ENCODE results near the gene NPM1. TPM values are rescaled to one million over a fixed set of nuclear protein-coding genes. Genes with fewer than 3 reads are reported as not detected.

The NPM1 gene
- total and polyA plus RNA-seq, 9 donors: 953 to 1,914 (median 1,097) TPM

DNA sequence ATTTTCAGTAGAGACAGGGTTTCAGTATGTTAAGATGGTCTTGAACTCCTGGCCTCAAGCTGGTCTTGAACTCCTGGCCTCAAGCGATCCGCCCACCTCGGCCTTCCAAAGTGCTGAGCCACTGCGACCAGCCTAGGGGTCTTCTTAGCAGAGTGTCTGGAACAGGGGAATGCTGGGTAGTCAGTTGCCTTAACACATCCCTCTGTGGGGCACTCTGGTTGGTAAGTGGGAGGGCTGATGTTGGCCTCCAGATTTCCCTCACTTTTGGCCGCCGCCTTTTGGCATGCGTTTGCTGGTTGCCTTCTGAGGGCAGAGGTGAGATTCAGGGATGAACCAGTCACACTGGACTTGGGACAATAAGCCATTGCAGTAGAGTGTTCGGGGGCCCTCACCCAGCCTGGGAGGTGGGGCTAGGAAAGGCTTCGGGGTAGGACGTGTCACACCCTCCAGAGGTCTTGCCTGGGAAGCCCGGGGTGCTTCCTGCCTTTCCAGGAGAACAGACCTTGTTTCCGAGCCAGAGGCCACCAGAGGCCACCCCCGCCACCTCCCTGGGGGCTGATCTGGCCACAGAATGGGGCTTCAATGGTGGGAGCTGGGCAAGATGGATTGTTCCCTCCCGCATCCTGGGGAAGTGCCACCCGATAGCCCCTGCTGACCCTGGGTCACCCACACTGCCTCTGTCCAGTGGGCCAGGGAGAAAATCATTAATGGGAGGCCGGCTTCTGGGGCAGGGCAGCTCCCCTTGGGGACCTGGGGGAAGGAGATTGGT, 45.1 kb downstream of the NPM1 start:
- Histone ChIP-seq H3K36me3 (ENCODE audit: control insufficient read depth, insufficient read depth, low read length) (peaks cover 8% of the 10 kb centered on the region), H3K9me3 (replicated peaks; ENCODE audit: control insufficient read depth, low read depth, low read length) (no peaks in the 10 kb centered on the region), H3K27ac (ENCODE audit: low read length) (no peak overlapping the region), H3K27me3 (ENCODE audit: control insufficient read depth, insufficient read depth, low read length) (no peaks in the 10 kb centered on the region), H3K4me1 (ENCODE audit: control insufficient read depth, insufficient read depth, low read length) (peaks cover 20% of the 10 kb centered on the region), H3K4me3 (ENCODE audit: low read length) (no peak overlapping the region)
- DNase-seq: no peak
- WGBS (ENCODE audit: insufficient coverage): 80% methylated on average over 8 of the region's 16 CpGs

DNA sequence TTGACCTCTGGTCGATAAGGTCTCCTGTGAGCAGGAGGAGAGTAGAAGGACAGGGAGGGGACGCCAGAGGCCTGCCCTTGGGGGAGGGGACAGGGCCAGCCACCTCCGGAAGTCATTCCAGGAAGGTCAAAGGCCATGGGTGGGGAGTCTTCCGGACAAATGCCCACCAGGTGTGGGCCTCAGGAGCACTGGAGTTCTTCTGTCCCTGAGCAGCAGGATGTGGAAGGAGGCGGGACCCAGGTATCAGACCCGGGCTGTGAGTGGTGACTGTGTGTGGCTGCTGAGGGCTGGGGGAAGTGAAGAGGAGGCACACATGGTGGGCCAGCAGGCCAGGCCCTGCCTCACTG, 45.7 kb downstream of the NPM1 start:
- no peaks in the 10 kb centered on the region for H3K27me3 ChIP-seq (ENCODE audit: control insufficient read depth, insufficient read depth, low read length)
- DNase-seq: no peak
- no peak overlapping the region for H3K4me3 ChIP-seq (ENCODE audit: low read length)
- peaks cover 22% of the 10 kb centered on the region for H3K4me1 ChIP-seq (ENCODE audit: control insufficient read depth, insufficient read depth, low read length)
- H3K27ac ChIP-seq (ENCODE audit: low read length): no peak overlapping the region
- H3K9me3 ChIP-seq (replicated peaks; ENCODE audit: control insufficient read depth, low read depth, low read length): no peaks in the 10 kb centered on the region
- H3K36me3 ChIP-seq (ENCODE audit: control insufficient read depth, insufficient read depth, low read length): peaks cover 8% of the 10 kb centered on the region
- WGBS (ENCODE audit: insufficient coverage): 36% methylated on average over 6 of the region's 6 CpGs

DNA sequence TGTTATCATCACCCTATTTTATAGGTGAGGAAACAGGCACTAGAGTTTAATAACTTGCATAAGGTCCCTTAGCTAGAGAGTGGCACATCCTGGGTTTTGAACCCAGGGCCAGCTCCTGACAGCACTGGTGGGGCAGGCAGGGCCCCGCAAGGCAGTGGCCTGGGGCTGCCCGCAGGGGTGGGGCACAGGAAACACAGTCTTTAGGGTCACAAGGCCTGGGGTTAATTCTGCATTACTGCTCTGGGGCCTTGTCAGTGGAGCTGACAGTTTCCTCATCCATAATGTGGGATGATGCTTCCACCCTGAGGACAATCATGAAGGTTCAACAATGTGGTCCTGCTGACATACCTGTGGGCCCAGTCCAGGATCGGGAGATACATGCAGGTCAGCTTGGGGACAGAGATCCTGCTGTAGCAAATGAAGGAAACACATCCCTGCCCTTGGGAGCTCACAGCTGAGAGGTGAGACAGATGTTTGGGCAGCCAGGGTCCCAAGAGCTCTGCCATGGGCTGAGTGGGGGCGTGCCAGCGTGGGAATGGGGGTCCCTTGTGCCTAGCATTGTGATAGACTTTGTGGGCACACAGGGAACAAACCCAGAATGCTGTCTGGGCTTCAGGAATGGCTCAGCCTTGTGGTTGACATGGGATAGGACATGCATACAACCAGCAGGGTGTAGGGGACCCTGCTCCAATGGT, 46.5 kb downstream of the NPM1 start:
- Histone ChIP-seq H3K27ac (ENCODE audit: low read length) (no peak overlapping the region), H3K9me3 (replicated peaks; ENCODE audit: control insufficient read depth, low read depth, low read length) (no peaks in the 10 kb centered on the region), H3K36me3 (ENCODE audit: control insufficient read depth, insufficient read depth, low read length) (peaks cover 8% of the 10 kb centered on the region), H3K4me1 (ENCODE audit: control insufficient read depth, insufficient read depth, low read length) (peaks cover 17% of the 10 kb centered on the region), H3K27me3 (ENCODE audit: control insufficient read depth, insufficient read depth, low read length) (no peaks in the 10 kb centered on the region), H3K4me3 (ENCODE audit: low read length) (no peak overlapping the region)
- WGBS (ENCODE audit: insufficient coverage): 90% methylated on average over 5 of the region's 5 CpGs
- DNase-seq: no peak

DNA sequence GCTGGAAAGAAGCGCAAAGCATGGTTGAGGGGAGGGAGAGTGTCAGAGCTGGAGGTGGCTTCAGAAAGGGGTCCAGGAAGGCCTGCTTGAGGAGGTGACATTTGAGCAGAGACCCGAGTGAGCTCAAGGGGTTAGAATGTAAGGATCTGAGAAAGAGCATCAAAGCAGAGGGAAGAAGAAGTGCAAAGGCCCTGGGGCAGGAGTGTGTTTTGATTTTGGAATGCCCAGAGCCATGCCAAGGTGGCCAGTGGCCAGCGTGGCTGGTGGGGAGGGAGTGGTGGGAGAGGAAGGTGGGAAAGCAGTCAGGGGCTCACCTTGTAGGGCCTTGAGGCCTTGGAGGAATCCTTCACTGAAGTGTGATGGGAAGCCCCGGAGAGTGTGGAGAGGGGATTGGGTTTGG, 47.2 kb downstream of the NPM1 start:
- DNase-seq: no peak
- Histone ChIP-seq H3K27me3 (ENCODE audit: control insufficient read depth, insufficient read depth, low read length) (no peaks in the 10 kb centered on the region), H3K9me3 (replicated peaks; ENCODE audit: control insufficient read depth, low read depth, low read length) (no peaks in the 10 kb centered on the region), H3K4me1 (ENCODE audit: control insufficient read depth, insufficient read depth, low read length) (peaks cover 12% of the 10 kb centered on the region), H3K36me3 (ENCODE audit: control insufficient read depth, insufficient read depth, low read length) (peaks cover 11% of the 10 kb centered on the region), H3K4me3 (ENCODE audit: low read length) (no peak overlapping the region), H3K27ac (ENCODE audit: low read length) (no peak overlapping the region)
- WGBS (ENCODE audit: insufficient coverage): 89% methylated on average over 4 of the region's 4 CpGs

DNA sequence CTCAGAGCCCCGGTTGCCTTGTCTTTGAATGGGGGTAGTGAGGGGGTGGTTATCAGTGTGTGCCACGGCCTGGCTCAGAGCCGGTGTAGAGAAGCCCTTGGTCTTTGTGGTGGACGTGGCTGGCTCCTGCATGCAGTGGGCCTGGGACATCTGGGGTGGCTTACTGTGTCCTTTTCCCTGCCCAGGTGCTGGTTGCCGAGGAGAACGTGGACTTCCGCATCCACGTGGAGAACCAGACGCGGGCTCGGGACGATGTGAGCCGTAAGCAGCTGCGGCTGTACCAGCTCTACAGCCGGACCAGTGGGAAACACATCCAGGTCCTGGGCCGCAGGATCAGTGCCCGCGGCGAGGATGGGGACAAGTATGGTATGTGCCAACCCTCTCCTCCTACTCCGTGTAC, 48.3 kb downstream of the NPM1 start:
- Histone ChIP-seq H3K4me1 (ENCODE audit: control insufficient read depth, insufficient read depth, low read length) (peaks cover 12% of the 10 kb centered on the region), H3K9me3 (replicated peaks; ENCODE audit: control insufficient read depth, low read depth, low read length) (no peaks in the 10 kb centered on the region), H3K27me3 (ENCODE audit: control insufficient read depth, insufficient read depth, low read length) (no peaks in the 10 kb centered on the region), H3K27ac (ENCODE audit: low read length) (no peak overlapping the region), H3K4me3 (ENCODE audit: low read length) (no peak overlapping the region), H3K36me3 (ENCODE audit: control insufficient read depth, insufficient read depth, low read length) (peaks cover 11% of the 10 kb centered on the region)
- 87% methylated on average over 20 of the region's 20 CpGs for WGBS (ENCODE audit: insufficient coverage)
- no peak for DNase-seq

DNA sequence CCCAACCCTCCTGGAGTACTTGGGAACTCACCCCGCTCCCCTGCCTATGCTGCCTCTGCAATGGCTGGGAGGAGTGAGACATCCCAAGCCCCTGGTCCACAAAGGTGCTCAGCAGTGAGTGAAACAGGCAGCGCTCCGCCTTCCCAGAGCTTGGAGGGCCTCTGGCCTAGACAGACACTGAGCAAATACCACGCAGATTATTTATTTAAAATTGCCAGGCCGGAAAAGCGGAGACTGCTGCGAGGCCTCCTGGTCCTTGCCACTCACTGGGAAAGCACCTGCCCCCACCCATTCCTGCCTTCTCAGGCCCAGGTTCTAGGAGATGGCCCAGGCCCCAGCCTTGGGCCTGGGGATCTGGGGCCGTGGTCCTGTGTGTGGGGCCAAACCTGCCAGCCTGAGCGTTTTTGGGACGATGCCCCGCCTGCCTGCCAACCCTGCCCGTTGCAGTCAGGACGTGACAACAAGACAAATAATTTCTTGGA, 49.2 kb downstream of the NPM1 start:
- H3K27ac ChIP-seq (ENCODE audit: low read length): no peak overlapping the region

DNA sequence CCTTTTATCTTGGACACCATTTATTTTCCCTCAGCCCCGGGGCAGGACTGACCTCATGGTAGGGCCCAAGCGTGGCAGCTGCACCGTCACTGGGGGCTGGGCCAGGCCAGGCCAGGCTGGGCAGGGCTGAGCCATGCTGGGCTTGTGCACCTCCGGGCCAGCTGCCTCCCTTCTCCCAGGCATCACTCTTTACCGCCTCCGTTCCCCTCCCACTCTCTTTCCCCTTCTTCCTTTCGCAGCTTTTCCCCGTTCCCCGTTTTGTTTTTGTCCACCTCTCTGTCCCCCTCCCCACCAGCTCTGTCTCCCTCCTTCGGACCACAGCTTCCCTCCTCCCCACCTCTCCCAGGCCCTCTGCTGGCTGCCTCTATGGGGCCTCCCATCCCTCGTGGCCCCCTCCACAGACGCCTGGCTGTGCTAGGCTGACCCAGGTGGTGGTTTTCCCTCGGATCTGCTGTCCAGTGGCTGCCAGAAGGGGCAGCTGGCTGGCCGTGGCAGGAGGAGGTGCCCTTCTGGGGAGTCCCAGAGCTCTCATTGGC, 49.7 kb downstream of the NPM1 start:
- Histone ChIP-seq H3K9me3 (replicated peaks; ENCODE audit: control insufficient read depth, low read depth, low read length) (no peaks in the 10 kb centered on the region), H3K27ac (ENCODE audit: low read length) (peak overlapping the region; percentile 72), H3K36me3 (ENCODE audit: control insufficient read depth, insufficient read depth, low read length) (peaks cover 11% of the 10 kb centered on the region), H3K4me3 (ENCODE audit: low read length) (no peak overlapping the region), H3K4me1 (ENCODE audit: control insufficient read depth, insufficient read depth, low read length) (peaks cover 19% of the 10 kb centered on the region), H3K27me3 (ENCODE audit: control insufficient read depth, insufficient read depth, low read length) (no peaks in the 10 kb centered on the region)
- 40% methylated on average over 12 of the region's 14 CpGs for WGBS (ENCODE audit: insufficient coverage)
- DNase-seq: peak; percentile 38

More for the DNA sequence above, 49.2 kb downstream of the NPM1 start:
- Histone ChIP-seq H3K27me3 (ENCODE audit: control insufficient read depth, insufficient read depth, low read length) (no peaks in the 10 kb centered on the region), H3K9me3 (replicated peaks; ENCODE audit: control insufficient read depth, low read depth, low read length) (no peaks in the 10 kb centered on the region), H3K4me1 (ENCODE audit: control insufficient read depth, insufficient read depth, low read length) (peaks cover 14% of the 10 kb centered on the region), H3K36me3 (ENCODE audit: control insufficient read depth, insufficient read depth, low read length) (peaks cover 11% of the 10 kb centered on the region), H3K4me3 (ENCODE audit: low read length) (no peak overlapping the region)
- 68% methylated on average over 12 of the region's 13 CpGs for WGBS (ENCODE audit: insufficient coverage)
- no peak for DNase-seq

DNA sequence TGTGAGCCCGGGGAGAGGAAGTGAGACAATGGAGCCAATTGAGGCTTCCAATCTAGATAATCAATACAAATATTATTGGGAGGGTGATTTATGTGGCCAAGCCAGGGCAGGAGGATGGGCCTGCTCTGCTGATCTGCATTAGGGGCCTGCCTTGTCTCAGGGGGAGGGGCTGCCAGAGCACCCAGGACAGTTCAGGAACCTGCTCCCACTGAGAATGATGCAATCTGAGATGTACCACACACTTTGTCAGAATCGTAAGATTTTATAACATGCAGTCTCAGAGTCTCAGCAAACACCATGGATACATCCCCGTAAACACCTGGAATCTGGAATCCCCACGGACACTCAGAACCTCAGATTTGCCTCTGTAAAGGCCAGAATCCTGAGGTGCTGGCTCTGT, 51.1 kb downstream of the NPM1 start:
- WGBS (ENCODE audit: insufficient coverage): 66% methylated on average over 3 of the region's 4 CpGs

DNA sequence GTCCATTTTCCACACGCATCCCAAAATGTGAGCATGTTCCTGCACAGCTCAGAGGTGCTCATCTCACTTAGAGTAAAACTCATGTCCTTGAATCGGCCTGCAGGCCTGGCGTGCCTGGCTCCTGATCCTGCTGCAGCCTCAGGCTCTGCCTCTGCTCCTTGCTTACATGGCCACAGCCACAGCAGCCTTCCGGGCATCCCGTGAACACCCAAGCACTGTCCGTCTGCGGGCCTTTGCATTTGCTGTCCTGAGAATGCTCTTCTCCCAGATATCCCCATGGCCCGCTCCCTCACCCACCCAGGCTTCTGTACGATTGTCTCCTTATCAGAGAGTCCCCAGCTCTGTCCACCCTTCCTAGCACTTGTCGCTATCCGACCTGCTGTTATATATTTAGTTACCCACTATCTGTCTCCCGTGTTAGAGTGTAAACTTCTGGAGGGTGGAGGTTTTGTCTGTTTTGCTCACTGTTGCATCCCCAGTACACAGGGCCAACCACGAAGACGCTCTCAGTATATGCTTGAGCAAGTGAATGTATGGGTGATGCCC, 53.7 kb downstream of the NPM1 start:
- Histone ChIP-seq H3K36me3 (ENCODE audit: control insufficient read depth, insufficient read depth, low read length) (peaks cover 3% of the 10 kb centered on the region), H3K9me3 (replicated peaks; ENCODE audit: control insufficient read depth, low read depth, low read length) (no peaks in the 10 kb centered on the region), H3K4me3 (ENCODE audit: low read length) (no peak overlapping the region), H3K27ac (ENCODE audit: low read length) (no peak overlapping the region), H3K4me1 (ENCODE audit: control insufficient read depth, insufficient read depth, low read length) (peaks cover 32% of the 10 kb centered on the region), H3K27me3 (ENCODE audit: control insufficient read depth, insufficient read depth, low read length) (no peaks in the 10 kb centered on the region)
- DNase-seq: no peak
- WGBS (ENCODE audit: insufficient coverage): 80% methylated on average over 9 of the region's 14 CpGs

More for the DNA sequence above, 51.1 kb downstream of the NPM1 start:
- H3K9me3 ChIP-seq (replicated peaks; ENCODE audit: control insufficient read depth, low read depth, low read length): no peaks in the 10 kb centered on the region
- no peak for DNase-seq
- no peak overlapping the region for H3K27ac ChIP-seq (ENCODE audit: low read length)
- H3K36me3 ChIP-seq (ENCODE audit: control insufficient read depth, insufficient read depth, low read length): peaks cover 6% of the 10 kb centered on the region
- peaks cover 23% of the 10 kb centered on the region for H3K4me1 ChIP-seq (ENCODE audit: control insufficient read depth, insufficient read depth, low read length)
- H3K4me3 ChIP-seq (ENCODE audit: low read length): no peak overlapping the region
- H3K27me3 ChIP-seq (ENCODE audit: control insufficient read depth, insufficient read depth, low read length): no peaks in the 10 kb centered on the region

Measured in muscle of leg (tissue), 11 donors.